SK-N-SH treated with all-trans-retinoic acid at 6 μM for 48 hours (cell line): ENCODE data around the gene MAB21L4.

Experiments used
- PATZ1 ChIP-seq: fragments of 250-450 bp; sonication (Bioruptor Pico); IDR thresholded peaks from 2 replicates; pipeline ENCODE4 v1.8.0; 2020; ENCODE audit warnings: mild to moderate bottlenecking, moderate library complexity, borderline replicate concordance
- ZC3H10 ChIP-seq: fragments of 250-450 bp; sonication (Bioruptor Pico); IDR thresholded peaks from 2 replicates; pipeline ENCODE4 v1.5.1; 2021; ENCODE audit warnings: mild to moderate bottlenecking, moderate library complexity
- ZFP3 ChIP-seq: fragments of 250-450 bp; sonication (Bioruptor Pico); IDR thresholded peaks from 2 replicates; pipeline ENCODE4 v1.5.0; 2020; ENCODE audit warnings: mild to moderate bottlenecking, moderate library complexity

DNA sequence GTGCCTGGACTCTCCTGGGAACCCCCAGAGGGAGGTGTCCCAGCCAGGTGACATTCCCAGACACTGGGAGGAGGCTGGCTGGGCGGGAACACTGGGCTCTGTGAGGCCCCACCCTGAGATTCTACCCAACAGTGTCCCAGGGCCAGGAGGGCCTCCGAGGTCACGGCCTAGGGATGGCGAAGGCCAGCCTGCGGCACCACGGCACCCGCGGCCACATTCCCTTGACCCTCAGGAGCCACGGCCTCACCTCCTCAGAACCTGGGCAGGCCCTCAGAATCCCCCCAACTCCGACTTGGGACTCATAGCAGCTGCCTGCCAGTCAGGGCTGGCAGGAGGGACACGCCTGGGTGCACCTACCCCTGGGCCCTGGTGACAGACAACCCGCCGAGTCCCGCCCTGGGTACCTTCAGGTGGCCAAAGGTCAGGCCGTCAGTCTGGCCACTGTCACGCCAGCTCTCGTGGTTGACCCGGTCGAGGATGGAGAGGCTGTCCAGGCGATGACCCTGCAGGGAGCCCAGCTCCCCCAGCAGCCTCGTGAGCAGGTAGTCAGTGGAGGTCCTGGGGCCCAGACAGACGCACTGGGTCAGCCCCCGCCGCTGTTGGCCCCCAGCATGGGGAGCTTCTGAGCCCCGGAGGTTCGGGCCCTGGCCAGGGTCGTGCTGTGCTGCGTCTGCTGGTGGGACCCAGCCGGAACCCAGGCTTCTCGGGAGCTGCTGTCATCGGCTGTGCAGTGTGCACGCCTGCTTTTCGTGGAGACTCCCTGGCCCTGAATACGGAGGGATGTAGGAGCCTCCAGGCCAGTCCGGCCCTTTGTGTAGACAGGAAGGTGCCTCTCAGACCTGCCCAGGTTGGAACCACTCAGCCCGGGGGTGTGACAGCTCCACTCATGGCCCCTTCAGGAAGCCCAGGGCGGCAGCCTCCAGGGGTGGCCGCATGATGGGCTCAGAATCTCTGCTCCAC lies 6.1 kb downstream of the MAB21L4 start:
- TF ChIP-seq ZFP3 (no peak), ZC3H10 (CRISPR knock-in tag) (no peak), PATZ1 (CRISPR knock-in tag) (no peak)
